HCT116 (cell line): ENCODE measurements around the gene CLEC16A. TPM values are rescaled to one million over a fixed set of nuclear protein-coding genes. Genes with fewer than 3 reads are reported as not detected.

Experiments
- ATAC-seq: fragments of 200-7000 bp; cut with Tn5 transposase; 2 replicates; pipeline ENCODE4 v1.9.1; 2020; ENCODE audit warnings: mild to moderate bottlenecking, moderate library complexity
- BruUV-seq: library from RNA; stranded (reverse); fragments of 400-500 nt; replicated peaks from 2 replicates; lab custom pipeline; 2021; lab: Mats Ljungman, UMichigan
- CTCF ChIA-PET: fragments of 300-600 bp; sonication (Branson Sonifier 250); formaldehyde crosslinking; loops from one replicate; lab custom pipeline; 2021; ENCODE audit warnings: antibody characterized with exemption; lab: Charles Lee
- POLR2A ChIA-PET: fragments of 300-600, 350-600 bp; sonication (Branson Sonifier 250); formaldehyde crosslinking; loops from one replicate; lab custom pipeline; 2021; ENCODE audit warnings: antibody characterized with exemption; lab: Charles Lee
- RAD21 ChIA-PET, 2 experiments: fragments of 300-600 bp; sonication (Branson Sonifier 250); formaldehyde crosslinking; loops; one replicate each; lab custom pipeline; 2023; ENCODE audit warnings: low total read pairs in 2 of 2; ENCODE audit not compliant: uncharacterized antibody in 2 of 2, unreplicated experiment in 2 of 2, low non-redundant PET in 1 of 2; lab: Charles Lee
- DNase-seq: peaks from one replicate; pipeline ENCODE4 v3.0.0-alpha.2; 2010; ENCODE audit warnings: low read depth, low spot score
- H2AFZ ChIP-seq: fragments of 200-600 bp; shearing (Covaris generic), sonication (generic); 2 replicates; pipeline ENCODE4 v1.6.1; 2017; ENCODE audit warnings: low read depth, mixed run types, mixed read lengths, antibody characterized with exemption, low read length; ENCODE audit not compliant: poor library complexity, severe bottlenecking
- H3K27ac ChIP-seq: 2 replicates; pipeline ENCODE4 v1.5.1; 2012; ENCODE audit warnings: low read depth, low read length
- H3K27me3 ChIP-seq: fragments of 200-600 bp; sonication (generic); 2 replicates; pipeline ENCODE4 v1.6.1; 2016; ENCODE audit warnings: mixed run types, low read length, mixed read lengths; ENCODE audit not compliant: insufficient read depth
- H3K36me3 ChIP-seq, 2 experiments: fragments of 200-500 bp in 1 of 2; fragments of 200-600 bp in 1 of 2; sonication (Bioruptor generic) in 1 of 2; sonication (generic) in 1 of 2; 2 replicates each; pipeline versions ENCODE4 v1.5.1 to v1.6.1; 2014 to 2016; ENCODE audit warnings: low read length in 2 of 2, inconsistent platforms in 1 of 2, mixed read lengths in 1 of 2, mixed run types in 1 of 2; ENCODE audit not compliant: insufficient read depth in 2 of 2, control insufficient read depth in 1 of 2
- H3K4me1 ChIP-seq, 2 experiments: fragments of 200-600 bp in 1 of 2; sonication (generic) in 1 of 2; 2 replicates each; pipeline versions ENCODE4 v1.5.1 to v1.6.1; 2012 to 2017; ENCODE audit warnings: low read length in 2 of 2, inconsistent platforms in 1 of 2, mild to moderate bottlenecking in 1 of 2, mixed read lengths in 1 of 2, mixed run types in 1 of 2, moderate library complexity in 1 of 2; ENCODE audit not compliant: insufficient read depth in 2 of 2, control insufficient read depth in 1 of 2
- H3K4me2 ChIP-seq: fragments of 200-600 bp; sonication (generic); 2 replicates; pipeline ENCODE4 v1.6.1; 2017; ENCODE audit warnings: mixed run types, low read length, mixed read lengths
- H3K4me3 ChIP-seq, 2 experiments: fragments of 200-600 bp in 1 of 2; sonication (generic) in 1 of 2; replicated peaks in 1 of 2; 2 replicates each; pipeline ENCODE4 v1.5.1; 2011 to 2016; ENCODE audit warnings: low read length in 2 of 2, control low read depth in 1 of 2, low read depth in 1 of 2, mild to moderate bottlenecking in 1 of 2, mixed read lengths in 1 of 2, mixed run types in 1 of 2
- H3K79me2 ChIP-seq: fragments of 200-600 bp; sonication (generic); 2 replicates; pipeline ENCODE4 v1.6.1; 2017; ENCODE audit warnings: mild to moderate bottlenecking, mixed run types, low read length, moderate library complexity, mixed read lengths; ENCODE audit not compliant: insufficient read depth
- H3K9ac ChIP-seq: fragments of 200-600 bp; sonication (generic); 2 replicates; pipeline ENCODE4 v1.6.1; 2016; ENCODE audit warnings: low read length, mixed read lengths
- H3K9me2 ChIP-seq: fragments of 200-600 bp; sonication (generic), shearing (Covaris generic); 2 replicates; pipeline ENCODE4 v1.6.1; 2017; ENCODE audit warnings: mixed run types, mild to moderate bottlenecking, moderate library complexity; ENCODE audit not compliant: insufficient read depth
- H3K9me3 ChIP-seq, 2 experiments: fragments of 200-500 bp in 1 of 2; fragments of 200-600 bp in 1 of 2; sonication (Bioruptor generic) in 1 of 2; sonication (generic) in 1 of 2; 2 replicates each; pipeline ENCODE4 v1.6.1; 2014 to 2017; ENCODE audit warnings: low read length in 2 of 2, mixed read lengths in 2 of 2, inconsistent platforms in 1 of 2, low read depth in 1 of 2, mild to moderate bottlenecking in 1 of 2, mixed run types in 1 of 2, moderate library complexity in 1 of 2; ENCODE audit not compliant: control insufficient read depth in 1 of 2, insufficient read depth in 1 of 2
- H4K20me1 ChIP-seq: fragments of 200-600 bp; sonication (generic), shearing (Covaris generic); 2 replicates; pipeline ENCODE4 v1.6.1; 2017; ENCODE audit warnings: mixed run types, mild to moderate bottlenecking, moderate library complexity; ENCODE audit not compliant: insufficient read depth
- EGR1 ChIP-seq: IDR thresholded peaks from 2 replicates; pipeline ENCODE4 v1.6.1; 2012; ENCODE audit warnings: low read depth
- ELF1 ChIP-seq: IDR thresholded peaks from 2 replicates; pipeline ENCODE4 v1.6.1; 2012; ENCODE audit warnings: low read depth, borderline replicate concordance
- EZH2 ChIP-seq: fragments of 200-600 bp; sonication (generic); IDR thresholded peaks from 2 replicates; pipeline ENCODE4 v1.6.1; 2017; ENCODE audit warnings: antibody characterized with exemption, mixed run types
- FOSL1 ChIP-seq: IDR thresholded peaks from 2 replicates; pipeline ENCODE4 v1.6.1; 2012; ENCODE audit warnings: low read depth
- JUND ChIP-seq: IDR thresholded peaks from 2 replicates; pipeline ENCODE4 v1.6.1; 2012
- SIN3A ChIP-seq: IDR thresholded peaks from 2 replicates; pipeline ENCODE4 v1.6.1; 2012; ENCODE audit warnings: low read depth
- SP1 ChIP-seq: IDR thresholded peaks from 2 replicates; pipeline ENCODE4 v1.6.1; 2012; ENCODE audit warnings: low read depth
- TCF7L2 ChIP-seq: IDR thresholded peaks from 2 replicates; pipeline ENCODE4 v1.7.0; 2011; ENCODE audit warnings: borderline replicate concordance, inconsistent platforms; ENCODE audit not compliant: insufficient read depth, insufficient read length; ENCODE audit errors: extremely low read depth
- YY1 ChIP-seq: IDR thresholded peaks from 2 replicates; pipeline ENCODE4 v1.6.1; 2011; ENCODE audit warnings: low read length, low read depth, moderate library complexity, mild to moderate bottlenecking; ENCODE audit not compliant: insufficient replicate concordance; ENCODE audit errors: extremely low read depth
- ZBTB33 ChIP-seq: IDR thresholded peaks from 2 replicates; pipeline ENCODE4 v1.6.1; 2011; ENCODE audit warnings: mild to moderate bottlenecking, low read length, moderate library complexity; ENCODE audit not compliant: insufficient replicate concordance; ENCODE audit errors: extremely low read depth
- ZNF274 ChIP-seq: fragments of 200-500 bp; sonication (Bioruptor generic); IDR thresholded peaks from 2 replicates; pipeline ENCODE4 v1.6.1; 2014; ENCODE audit warnings: mild to moderate bottlenecking, low read depth, low read length, inconsistent platforms
- intact Hi-C: fragments of 100-400 bp; cut with micrococcal nuclease; formaldehyde crosslinking; loops from 2 replicates; pipeline ENCODE4 v1.10.0; 2022
- total RNA-seq: library from RNA; stranded (reverse); gene quantifications from one replicate; pipeline ENCODE4 v1.2.1, GENCODE V29; 2021; ENCODE audit not compliant: unreplicated experiment
- TF ChIP-seq, protein P1 (sequence below): IDR thresholded peaks from 2 replicates; pipeline ENCODE4 v1.6.1; 2012; ENCODE audit warnings: low read depth

CLEC16A gene
- total RNA-seq, 1 experiment from 2014 or later = 18.0 TPM

- POLR2A ChIA-PET = no interaction called here
- Histone ChIP-seq H3K79me2 (no peaks in the 10 kb centered on the region), H3K27me3 (no peaks in the 10 kb centered on the region), H3K4me3 (no peak overlapping the region), H3K4me1 (peaks cover 3 to 12% of the 10 kb centered on the region in 2 experiments; a peak in 3 of 4 replicates), H2AFZ (no peak overlapping the region), H4K20me1 (no peaks in the 10 kb centered on the region), H3K27ac (no peak overlapping the region), H3K9me3 (no peaks in the 10 kb centered on the region), H3K9me2 (no peaks in the 10 kb centered on the region), H3K36me3 (no peaks in the 10 kb centered on the region; a peak in 1 of 4 replicates), H3K9ac (no peak overlapping the region), H3K4me2 (no peak overlapping the region)
- intact Hi-C loops = no loop called here
- CTCF ChIA-PET = no interaction called here
- RAD21 ChIA-PET = no interaction called here
- DNase-seq = no peak
- no peak for ATAC-seq
- TF ChIP-seq ELF1 (no peak), YY1 (no peak), EZH2 (no peak), ZBTB33 (no peak), JUND (no peak), EGR1 (no peak), TCF7L2 (no peak), ZNF274 (no peak), SIN3A (no peak), FOSL1 (no peak), SP1 (no peak)
- TF ChIP-seq, protein P1, sequence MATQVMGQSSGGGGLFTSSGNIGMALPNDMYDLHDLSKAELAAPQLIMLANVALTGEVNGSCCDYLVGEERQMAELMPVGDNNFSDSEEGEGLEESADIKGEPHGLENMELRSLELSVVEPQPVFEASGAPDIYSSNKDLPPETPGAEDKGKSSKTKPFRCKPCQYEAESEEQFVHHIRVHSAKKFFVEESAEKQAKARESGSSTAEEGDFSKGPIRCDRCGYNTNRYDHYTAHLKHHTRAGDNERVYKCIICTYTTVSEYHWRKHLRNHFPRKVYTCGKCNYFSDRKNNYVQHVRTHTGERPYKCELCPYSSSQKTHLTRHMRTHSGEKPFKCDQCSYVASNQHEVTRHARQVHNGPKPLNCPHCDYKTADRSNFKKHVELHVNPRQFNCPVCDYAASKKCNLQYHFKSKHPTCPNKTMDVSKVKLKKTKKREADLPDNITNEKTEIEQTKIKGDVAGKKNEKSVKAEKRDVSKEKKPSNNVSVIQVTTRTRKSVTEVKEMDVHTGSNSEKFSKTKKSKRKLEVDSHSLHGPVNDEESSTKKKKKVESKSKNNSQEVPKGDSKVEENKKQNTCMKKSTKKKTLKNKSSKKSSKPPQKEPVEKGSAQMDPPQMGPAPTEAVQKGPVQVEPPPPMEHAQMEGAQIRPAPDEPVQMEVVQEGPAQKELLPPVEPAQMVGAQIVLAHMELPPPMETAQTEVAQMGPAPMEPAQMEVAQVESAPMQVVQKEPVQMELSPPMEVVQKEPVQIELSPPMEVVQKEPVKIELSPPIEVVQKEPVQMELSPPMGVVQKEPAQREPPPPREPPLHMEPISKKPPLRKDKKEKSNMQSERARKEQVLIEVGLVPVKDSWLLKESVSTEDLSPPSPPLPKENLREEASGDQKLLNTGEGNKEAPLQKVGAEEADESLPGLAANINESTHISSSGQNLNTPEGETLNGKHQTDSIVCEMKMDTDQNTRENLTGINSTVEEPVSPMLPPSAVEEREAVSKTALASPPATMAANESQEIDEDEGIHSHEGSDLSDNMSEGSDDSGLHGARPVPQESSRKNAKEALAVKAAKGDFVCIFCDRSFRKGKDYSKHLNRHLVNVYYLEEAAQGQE = no peak
- no TSS peak for BruUV-seq
Observed at GRCh38 chr16:11047057-11047456, 102.7 kb downstream of the CLEC16A start.
